Measurements from ENCODE around the gene ATF4.

GRCh38 chr22:39500101-39500500 lies 20.3 kb upstream of the ATF4 start:
- TF ChIP-seq CTCF (IDR thresholded peaks at IDR 0.05) (no peak), POLR2A (IDR thresholded peaks at IDR 0.05) (no peak)
